Measurements from ENCODE around the gene DCLK1. TPM values are rescaled to one million over a fixed set of nuclear protein-coding genes. Genes with fewer than 3 reads are reported as not detected.

Gene DCLK1
- total and polyA plus RNA-seq, 8 donors = 10.5 to 20.5 (median 12.8) TPM

GRCh38 chr13:35858665-35859064 is 272.5 kb downstream of the DCLK1 start:
- Histone ChIP-seq H3K4me3 (no peak overlapping the region), H3K36me3 (no peaks in the 10 kb centered on the region), H3K27ac (no peak overlapping the region), H3K9me3 (no peaks in the 10 kb centered on the region), H3K4me1 (no peaks in the 10 kb centered on the region), H3K27me3 (no peaks in the 10 kb centered on the region)
- ATAC-seq (peak; percentile 63), DNase-seq (no peak)
- intact Hi-C loops (cut with DNase I) = no loop called here
- TF ChIP-seq CTCF (IDR thresholded peaks at IDR 0.05) = no peak

- no peaks in the 10 kb centered on the region for H3K27me3 ChIP-seq
- no peak for ATAC-seq
- DNase-seq = no peak
- intact Hi-C loops (cut with DNase I) = no loop called here
- no peaks in the 10 kb centered on the region for H3K4me1 ChIP-seq
- TF ChIP-seq CTCF (IDR thresholded peaks at IDR 0.05) = no peak
- H3K36me3 ChIP-seq = no peaks in the 10 kb centered on the region
- no peak overlapping the region for H3K4me3 ChIP-seq
- no peak overlapping the region for H3K27ac ChIP-seq
- H3K9me3 ChIP-seq = no peaks in the 10 kb centered on the region
Measured at GRCh38 chr13:35857769-35858168, 273.4 kb downstream of the DCLK1 start.

GRCh38 chr13:35856721-35857364 is 274.3 kb downstream of the DCLK1 start:
- intact Hi-C loops (cut with DNase I) = no loop called here
- DNase-seq (no peak), ATAC-seq (no peak)
- Histone ChIP-seq H3K4me1 (no peaks in the 10 kb centered on the region), H3K27me3 (no peaks in the 10 kb centered on the region), H3K36me3 (no peaks in the 10 kb centered on the region), H3K9me3 (no peaks in the 10 kb centered on the region), H3K27ac (no peak overlapping the region), H3K4me3 (no peak overlapping the region)
- no peak for TF ChIP-seq CTCF (IDR thresholded peaks at IDR 0.05)

- DNase-seq = no peak
- TF ChIP-seq CTCF (IDR thresholded peaks at IDR 0.05) = no peak
- Histone ChIP-seq H3K27ac (no peak overlapping the region), H3K4me3 (no peak overlapping the region), H3K4me1 (no peaks in the 10 kb centered on the region), H3K9me3 (no peaks in the 10 kb centered on the region), H3K27me3 (no peaks in the 10 kb centered on the region), H3K36me3 (no peaks in the 10 kb centered on the region)
- no peak for ATAC-seq
- intact Hi-C loops (cut with DNase I) = no loop called here
Measured at GRCh38 chr13:35856084-35856483, 275.1 kb downstream of the DCLK1 start.

- Histone ChIP-seq H3K27ac (no peak overlapping the region), H3K9me3 (no peaks in the 10 kb centered on the region), H3K4me3 (no peak overlapping the region), H3K36me3 (no peaks in the 10 kb centered on the region), H3K27me3 (no peaks in the 10 kb centered on the region), H3K4me1 (no peaks in the 10 kb centered on the region)
- DNase-seq (no peak), ATAC-seq (no peak)
- intact Hi-C loops (cut with DNase I) = no loop called here
- no peak for TF ChIP-seq CTCF (IDR thresholded peaks at IDR 0.05)
Measured at GRCh38 chr13:35855531-35856019, 275.6 kb downstream of the DCLK1 start.

Data from left lung (tissue), 10 donors.